Ishikawa (cell line): Measurements from ENCODE around the gene FLT1.

Experiments
- CEBPB ChIP-seq: IDR thresholded peaks from 2 replicates; pipeline ENCODE4 v1.6.1; 2012
- CREB1 ChIP-seq: IDR thresholded peaks from 2 replicates; pipeline ENCODE4 v1.6.1; 2012; ENCODE audit warnings: low read depth
- EGR1 ChIP-seq: IDR thresholded peaks from 2 replicates; pipeline ENCODE4 v1.6.1; 2012
- EP300 ChIP-seq: IDR thresholded peaks from 2 replicates; pipeline ENCODE4 v1.6.1; 2012; ENCODE audit warnings: borderline replicate concordance
- FOXM1 ChIP-seq: IDR thresholded peaks from 2 replicates; pipeline ENCODE4 v1.6.1; 2012; ENCODE audit warnings: low read depth, borderline replicate concordance
- MAX ChIP-seq: IDR thresholded peaks from 2 replicates; pipeline ENCODE4 v1.6.1; 2012
- NFIC ChIP-seq: IDR thresholded peaks from 2 replicates; pipeline ENCODE4 v1.6.1; 2012
- RAD21 ChIP-seq: IDR thresholded peaks from 2 replicates; pipeline ENCODE4 v1.6.1; 2012; ENCODE audit warnings: low read depth
- REST ChIP-seq: IDR thresholded peaks from 2 replicates; pipeline ENCODE4 v1.6.1; 2012; ENCODE audit warnings: low read depth, mild to moderate bottlenecking
- TAF1 ChIP-seq: IDR thresholded peaks from 2 replicates; pipeline ENCODE4 v1.6.1; 2012; ENCODE audit warnings: low read depth, mild to moderate bottlenecking
- TCF12 ChIP-seq: IDR thresholded peaks from 2 replicates; pipeline ENCODE4 v1.6.1; 2012; ENCODE audit warnings: low read depth
- TEAD4 ChIP-seq: IDR thresholded peaks from 2 replicates; pipeline ENCODE4 v1.6.1; 2012
- USF1 ChIP-seq: IDR thresholded peaks from 2 replicates; pipeline ENCODE4 v1.6.1; 2012
- YY1 ChIP-seq: IDR thresholded peaks from 2 replicates; pipeline ENCODE4 v1.6.1; 2012; ENCODE audit warnings: low read depth
- ZBTB7A ChIP-seq: IDR thresholded peaks from 2 replicates; pipeline ENCODE4 v1.6.1; 2012; ENCODE audit warnings: low read depth

The FLT1 gene

GRCh38 chr13:28342251-28342650 lies 152.7 kb downstream of the FLT1 start:
- TF ChIP-seq TCF12, result no peak
- TF ChIP-seq ZBTB7A, result no peak
- no peak for TF ChIP-seq TEAD4
- no peak for TF ChIP-seq MAX
- no peak for TF ChIP-seq CREB1
- TF ChIP-seq NFIC, result no peak
- TF ChIP-seq EP300, result no peak
- TF ChIP-seq YY1, result no peak
- TF ChIP-seq TAF1, result no peak
- TF ChIP-seq CEBPB, result no peak
- no peak for TF ChIP-seq REST
- TF ChIP-seq RAD21, result no peak
- no peak for TF ChIP-seq EGR1
- no peak for TF ChIP-seq USF1
- TF ChIP-seq FOXM1, result no peak

- no peak for TF ChIP-seq REST
- no peak for TF ChIP-seq EP300
- TF ChIP-seq MAX, result no peak
- no peak for TF ChIP-seq TCF12
- no peak for TF ChIP-seq YY1
- no peak for TF ChIP-seq CEBPB
- TF ChIP-seq NFIC, result no peak
- TF ChIP-seq RAD21, result no peak
- no peak for TF ChIP-seq EGR1
- no peak for TF ChIP-seq TEAD4
- TF ChIP-seq USF1, result no peak
- TF ChIP-seq ZBTB7A, result no peak
- no peak for TF ChIP-seq TAF1
- TF ChIP-seq FOXM1, result no peak
- TF ChIP-seq CREB1, result no peak
Measured at GRCh38 chr13:28340272-28340793, 154.6 kb downstream of the FLT1 start.

GRCh38 chr13:28339419-28339818 lies 155.5 kb downstream of the FLT1 start:
- TF ChIP-seq RAD21, result no peak
- TF ChIP-seq TCF12, result no peak
- TF ChIP-seq CEBPB, result no peak
- no peak for TF ChIP-seq EP300
- TF ChIP-seq NFIC, result no peak
- TF ChIP-seq YY1, result no peak
- no peak for TF ChIP-seq FOXM1
- no peak for TF ChIP-seq ZBTB7A

- no peak for TF ChIP-seq RAD21
- TF ChIP-seq NFIC, result no peak
- TF ChIP-seq TEAD4, result no peak
- TF ChIP-seq TAF1, result no peak
- TF ChIP-seq ZBTB7A, result no peak
- TF ChIP-seq REST, result no peak
Measured at GRCh38 chr13:28338742-28339141, 156.2 kb downstream of the FLT1 start.

- TF ChIP-seq RAD21 (no peak), USF1 (no peak), NFIC (no peak), FOXM1 (no peak), REST (no peak), YY1 (no peak), EGR1 (no peak), TAF1 (no peak)
Measured at GRCh38 chr13:28338006-28338574, 156.8 kb downstream of the FLT1 start.
